Cardiac septum (tissue), 1 donor: Measurements from ENCODE around the gene CHST6. TPM values are rescaled to one million over a fixed set of nuclear protein-coding genes. Genes with fewer than 3 reads are reported as not detected.
"Not testable (repeated sequence)": the region's sequence is repeated elsewhere in the genome, so short reads cannot be mapped to it uniquely, and the experiment has no call there.

ENCODE experiments used
- DNase-seq: peaks from one replicate; pipeline ENCODE4 v3.0.0-alpha.2; 2020; ENCODE audit warnings: low spot score
- intact Hi-C: fragments of 100-400 bp; cut with DNase I; formaldehyde crosslinking; loops from one replicate; pipeline ENCODE4 v1.14.0; 2022
- long read RNA-seq: library from polyadenylated mRNA; unstranded; transcript quantifications from one replicate; pipeline ENCODE4 v2.0.0, GENCODE V29; 2021
- total RNA-seq: library from RNA; stranded (reverse); fragmentation: NEBNext Ultra II Directional; extraction: Animal tissue kit (Norgen Biotek cat#: 25700); gene quantifications from one replicate; pipeline ENCODE4 v1.2.1, GENCODE V29; 2021
- donor health status: DM: no; HTN: no; CAD: no.

CHST6 gene
- 4.5 TPM for total RNA-seq
- long read RNA-seq, full-length matches to known transcripts, result 1 of 2 reads
- long read RNA-seq, partial matches to known transcripts, result 0 of 2 reads
- long read RNA-seq, other reads (novel, unspliced or antisense), result 1 of 2 reads

DNA sequence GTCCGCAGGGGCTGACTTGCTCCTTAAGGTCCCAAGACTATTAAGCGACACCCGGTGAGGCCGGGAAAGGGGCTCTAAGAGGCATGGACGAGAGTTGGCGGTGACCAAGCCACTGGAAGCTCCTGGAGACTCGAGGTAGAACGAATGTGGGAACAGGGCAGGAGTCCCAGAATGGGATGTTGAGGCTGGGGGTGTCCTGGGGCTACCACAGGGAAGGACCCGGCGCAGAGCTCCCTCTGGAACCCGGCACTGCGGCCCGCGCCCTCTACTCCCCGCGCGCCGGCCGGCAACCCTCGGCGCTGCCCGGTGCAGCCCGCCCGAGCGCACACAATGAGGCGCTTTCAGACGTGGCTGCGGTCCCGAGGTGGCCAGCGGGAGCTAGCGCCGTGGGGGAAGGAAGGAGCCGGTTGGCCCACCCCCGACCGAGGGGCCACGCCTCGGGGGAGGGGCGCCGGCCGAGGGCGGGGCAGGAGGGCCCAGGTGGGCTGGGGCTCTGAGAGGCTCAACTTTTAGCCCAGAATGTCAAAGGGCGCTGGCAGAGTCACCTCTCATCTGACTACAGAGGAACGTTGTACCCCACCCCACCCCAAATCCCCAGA, at the start of gene CHST6:
CHST6 (minus strand) TSS at position 366 of the 599 bp plus-strand sequence. CDS start 15,613 bp downstream, outside the sequence.
- DNase-seq, result no peak
- intact Hi-C loops, result no loop called here

DNA sequence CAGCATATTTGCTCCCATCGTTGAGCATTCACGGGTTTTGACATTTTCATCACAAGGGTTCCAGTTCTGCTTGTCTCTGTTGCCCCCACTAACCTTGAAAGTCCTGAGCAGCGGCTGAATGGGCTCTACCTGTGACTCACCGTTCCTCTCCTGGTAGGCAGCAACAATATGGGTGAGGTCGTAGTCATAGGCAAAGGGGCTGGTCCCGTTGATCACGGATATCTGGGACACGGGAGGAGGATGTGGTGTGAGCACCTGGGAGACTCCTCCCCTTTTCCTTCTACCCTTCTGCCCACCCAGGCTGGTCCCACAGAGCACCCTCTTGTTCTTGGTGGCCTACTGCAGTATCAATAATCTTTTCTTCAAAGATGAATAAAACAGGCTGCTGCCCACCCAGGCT, 47.2 kb upstream of the CHST6 start:
- DNase-seq, intact Hi-C loops: not testable (repeated sequence)

DNA sequence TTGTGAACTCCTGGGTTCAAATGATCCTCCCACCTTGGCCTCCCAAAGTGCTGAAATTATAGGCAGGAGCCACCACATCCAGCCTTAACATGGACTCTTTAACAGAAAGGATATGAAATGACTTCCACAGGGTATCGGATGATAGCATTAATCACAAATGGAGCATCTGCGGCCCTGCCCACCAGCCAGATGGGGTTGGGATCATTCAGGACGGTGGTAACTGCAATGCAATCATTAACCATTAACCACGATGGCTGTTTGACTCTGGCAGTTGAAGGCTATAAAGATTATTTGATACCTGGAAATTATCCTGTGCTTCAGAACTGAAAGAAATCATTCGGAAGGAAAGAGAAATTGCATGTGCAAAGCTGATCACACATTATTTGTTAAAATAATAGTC, 46.0 kb upstream of the CHST6 start:
- no peak for DNase-seq
- intact Hi-C loops, result no loop called here

DNA sequence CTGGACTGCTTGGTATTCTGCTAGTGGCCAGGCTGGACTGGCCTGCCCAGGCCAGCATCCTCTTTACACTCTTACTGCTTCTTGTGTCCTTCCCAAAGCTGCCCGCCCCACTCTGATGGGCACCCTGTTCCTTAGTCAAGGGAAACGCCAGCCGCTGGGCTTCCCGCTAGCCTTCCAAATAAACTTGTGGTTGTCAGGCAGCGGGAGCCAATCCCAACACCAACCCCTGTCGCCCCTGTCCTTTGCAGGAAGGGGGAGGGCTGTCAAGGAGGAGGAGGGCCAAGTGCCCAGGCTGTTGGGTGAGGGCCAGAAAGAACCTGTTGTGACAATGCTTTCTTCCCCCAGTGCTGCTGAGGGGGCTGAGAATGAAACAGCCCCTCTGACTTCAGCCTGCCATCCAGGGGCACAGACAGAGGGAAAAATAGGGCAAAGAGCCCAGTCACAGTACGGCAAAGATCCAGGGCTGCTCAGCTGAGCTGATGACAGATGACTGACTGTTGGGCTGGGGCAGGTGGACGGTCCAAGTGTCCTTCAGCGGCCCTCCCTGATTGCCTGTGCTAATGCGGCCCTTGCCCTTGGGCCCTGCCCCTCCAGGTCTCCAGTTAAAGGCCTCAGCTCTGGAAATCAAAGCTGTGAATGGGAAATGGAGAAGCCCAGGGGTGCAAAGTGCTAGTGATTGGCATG, 43.8 kb upstream of the CHST6 start:
- DNase-seq, result peak; percentile 75
- intact Hi-C loops, result not testable (repeated sequence)

DNA sequence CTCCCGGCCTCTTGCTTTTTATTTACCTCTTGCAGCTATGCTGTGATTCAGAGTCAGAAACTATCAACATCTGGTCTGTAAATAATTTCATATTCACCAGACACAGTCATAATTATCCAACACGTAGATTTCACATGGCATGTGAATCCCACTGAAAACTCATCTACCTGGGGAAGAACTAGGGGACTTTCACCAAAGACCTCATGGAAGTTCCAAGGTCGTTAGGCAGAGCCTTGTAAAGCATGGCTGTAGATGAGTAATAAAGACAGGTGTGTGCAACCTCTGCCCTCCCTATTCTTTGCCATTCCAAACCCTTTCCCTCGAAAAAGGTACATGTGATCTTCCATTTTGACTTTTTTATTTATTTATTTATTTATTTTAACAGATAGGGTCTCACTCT, 42.5 kb upstream of the CHST6 start:
- intact Hi-C loops, result no loop called here
- DNase-seq, result no peak

DNA sequence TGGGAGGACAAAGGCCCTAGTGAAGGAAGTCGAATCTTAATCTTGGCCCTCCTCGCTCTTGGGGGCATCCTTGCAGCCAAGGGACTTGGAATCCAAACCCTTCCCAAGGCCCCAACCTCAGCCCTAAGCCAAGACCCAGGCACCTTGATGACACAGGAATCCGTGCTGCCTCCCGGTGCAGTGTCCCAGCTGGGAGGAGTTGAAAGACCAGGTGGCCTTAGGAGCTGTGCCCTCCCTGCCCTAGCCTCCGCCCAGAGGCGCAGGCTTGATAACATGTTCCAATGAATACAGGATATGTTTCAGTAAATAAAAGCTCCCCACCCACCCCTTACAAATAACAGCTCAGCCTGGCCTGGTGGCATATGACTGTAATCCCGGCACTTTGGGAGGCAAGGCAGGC, 40.7 kb upstream of the CHST6 start, which contains the start of gene CHST5:
CHST5 (minus strand) TSS at position 208 of the 400 bp plus-strand sequence. CDS start 5,724 bp downstream, outside the sequence.
- intact Hi-C loops, result no loop called here
- DNase-seq, result no peak

DNA sequence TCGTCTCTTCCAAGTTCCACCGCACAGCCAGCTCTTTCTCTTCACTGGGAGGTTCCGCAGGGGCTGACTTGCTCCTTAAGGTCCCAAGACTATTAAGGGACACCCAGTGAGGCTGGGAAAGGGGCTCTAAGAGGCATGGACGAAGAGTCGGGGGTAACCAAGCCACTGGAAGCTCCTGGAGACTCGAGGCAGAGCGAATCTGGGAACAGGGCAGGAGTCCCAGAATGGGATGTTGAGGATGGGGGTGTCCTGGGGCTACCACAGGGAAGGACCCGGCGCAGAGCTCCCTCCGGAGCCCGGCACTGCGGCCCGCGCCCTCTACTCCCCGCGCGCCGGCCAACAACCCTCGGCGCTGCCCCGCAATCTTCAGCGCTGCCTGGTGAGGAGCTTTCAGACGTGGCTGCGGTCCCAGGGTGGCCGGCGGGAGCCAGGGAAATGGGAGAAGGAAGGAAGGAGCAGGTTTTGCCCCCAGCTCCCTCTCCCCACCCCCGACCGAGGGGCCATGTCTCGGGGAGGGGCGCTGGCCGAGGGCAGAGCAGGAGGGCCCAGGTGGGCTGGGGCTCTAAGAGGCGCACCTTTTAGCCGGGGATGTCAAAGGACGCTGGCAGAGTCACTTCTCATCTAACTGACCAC, 40.1 kb upstream of the CHST6 start:
- intact Hi-C loops, result no loop called here
- no peak for DNase-seq

DNA sequence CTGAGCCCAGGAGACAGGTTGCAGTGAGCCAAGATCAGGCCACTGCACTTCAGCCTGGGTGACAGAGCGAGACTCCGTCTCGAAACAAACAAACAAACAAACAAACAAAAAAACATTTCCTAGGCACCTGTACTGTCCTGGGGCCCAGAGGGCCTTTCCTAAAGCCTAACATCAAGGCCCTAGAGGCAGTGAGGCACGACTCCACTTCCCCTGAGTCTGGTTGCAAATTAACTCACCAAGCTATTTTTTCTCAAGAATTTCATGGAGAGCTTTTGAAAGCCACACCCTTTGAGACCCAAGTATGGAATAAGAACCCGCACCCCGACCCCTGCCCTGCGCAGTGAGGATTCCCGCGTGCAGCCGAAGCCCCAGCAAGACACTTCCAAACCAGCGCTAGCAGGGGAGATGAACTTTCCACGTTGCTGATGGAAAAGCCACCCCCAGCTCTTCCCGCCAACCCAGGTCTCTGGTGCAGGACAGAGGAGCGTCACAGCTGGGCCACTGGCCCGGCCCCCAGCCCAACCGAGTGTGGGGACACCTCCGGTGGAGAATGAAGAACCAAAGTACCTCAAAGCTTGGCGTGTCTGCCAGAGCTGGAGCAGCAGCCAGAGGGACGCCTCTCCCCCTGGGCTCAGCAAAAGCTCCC, 39.4 kb upstream of the CHST6 start:
- intact Hi-C loops, result no loop called here
- DNase-seq, result no peak

DNA sequence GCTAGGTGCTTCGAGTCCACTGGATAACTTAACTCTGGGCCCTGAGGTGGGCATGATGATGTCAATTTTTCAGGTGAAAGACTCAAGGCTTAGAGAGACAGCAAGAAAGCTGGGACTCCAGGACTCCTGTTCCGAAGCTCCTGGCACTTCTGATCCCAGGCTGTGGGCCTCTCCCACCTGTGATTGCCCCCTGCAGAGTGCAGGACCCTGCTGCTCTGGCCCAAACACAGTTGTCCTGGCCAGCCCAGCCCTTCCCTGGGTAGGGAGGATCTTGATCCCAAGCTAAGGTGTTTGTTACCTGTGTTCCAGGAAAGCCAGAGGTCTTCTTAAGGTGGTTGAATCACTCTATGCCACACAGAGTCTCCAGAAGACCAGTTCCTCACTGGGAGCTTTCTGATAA, 37.5 kb upstream of the CHST6 start:
- no peak for DNase-seq
- intact Hi-C loops, result no loop called here

DNA sequence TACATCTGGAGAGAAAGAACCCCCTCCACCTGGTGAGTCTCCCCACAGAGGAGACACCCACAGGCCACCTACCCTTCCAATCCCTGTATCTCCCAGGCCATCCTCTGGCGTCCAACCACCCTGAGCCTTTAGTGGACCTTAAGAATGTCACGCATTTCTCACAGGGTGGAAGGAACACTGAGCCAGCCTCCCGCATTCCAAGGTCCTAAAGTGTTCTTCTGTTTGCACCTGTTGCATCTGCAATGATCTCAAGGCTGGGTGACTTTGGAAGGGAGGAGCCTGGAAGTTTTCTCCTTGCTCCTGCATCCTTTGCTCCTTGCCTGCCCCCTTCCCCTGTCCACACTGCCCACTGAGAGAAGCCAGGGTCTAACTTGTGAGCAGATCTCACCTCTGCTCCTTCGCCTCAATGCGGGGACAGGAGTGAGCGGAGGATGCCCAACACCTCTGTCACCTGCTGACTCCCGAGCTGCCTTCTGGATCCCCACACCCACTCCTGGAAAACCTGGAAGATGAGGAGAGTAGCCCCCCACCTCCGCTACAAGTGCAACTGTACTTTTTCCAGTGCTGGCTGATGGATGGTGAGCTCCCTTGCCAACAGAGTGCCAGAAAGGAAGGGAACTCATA, 37.0 kb upstream of the CHST6 start:
- DNase-seq, result no peak
- intact Hi-C loops, result no loop called here

DNA sequence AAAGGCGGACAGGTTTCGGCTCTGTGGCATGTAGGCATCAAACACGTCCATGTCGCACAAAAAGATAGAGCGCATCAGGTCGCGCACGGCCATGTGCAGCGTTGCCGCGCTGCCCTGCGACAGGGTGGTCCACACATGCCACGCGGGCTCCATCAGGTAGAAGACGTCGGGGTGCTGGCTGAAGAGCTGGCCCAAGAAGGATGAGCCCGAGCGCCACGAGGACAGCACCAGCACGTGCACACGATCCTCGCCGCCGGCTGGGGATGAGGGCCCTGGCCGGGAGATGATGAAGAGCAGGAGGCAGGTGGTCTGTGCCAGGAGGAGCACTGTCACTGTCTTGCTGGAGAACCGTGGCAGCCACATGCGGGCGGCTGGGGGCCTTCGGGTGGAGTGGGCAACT, 34.7 kb upstream of the CHST6 start:
- no peak for DNase-seq
- intact Hi-C loops, result no loop called here

DNA sequence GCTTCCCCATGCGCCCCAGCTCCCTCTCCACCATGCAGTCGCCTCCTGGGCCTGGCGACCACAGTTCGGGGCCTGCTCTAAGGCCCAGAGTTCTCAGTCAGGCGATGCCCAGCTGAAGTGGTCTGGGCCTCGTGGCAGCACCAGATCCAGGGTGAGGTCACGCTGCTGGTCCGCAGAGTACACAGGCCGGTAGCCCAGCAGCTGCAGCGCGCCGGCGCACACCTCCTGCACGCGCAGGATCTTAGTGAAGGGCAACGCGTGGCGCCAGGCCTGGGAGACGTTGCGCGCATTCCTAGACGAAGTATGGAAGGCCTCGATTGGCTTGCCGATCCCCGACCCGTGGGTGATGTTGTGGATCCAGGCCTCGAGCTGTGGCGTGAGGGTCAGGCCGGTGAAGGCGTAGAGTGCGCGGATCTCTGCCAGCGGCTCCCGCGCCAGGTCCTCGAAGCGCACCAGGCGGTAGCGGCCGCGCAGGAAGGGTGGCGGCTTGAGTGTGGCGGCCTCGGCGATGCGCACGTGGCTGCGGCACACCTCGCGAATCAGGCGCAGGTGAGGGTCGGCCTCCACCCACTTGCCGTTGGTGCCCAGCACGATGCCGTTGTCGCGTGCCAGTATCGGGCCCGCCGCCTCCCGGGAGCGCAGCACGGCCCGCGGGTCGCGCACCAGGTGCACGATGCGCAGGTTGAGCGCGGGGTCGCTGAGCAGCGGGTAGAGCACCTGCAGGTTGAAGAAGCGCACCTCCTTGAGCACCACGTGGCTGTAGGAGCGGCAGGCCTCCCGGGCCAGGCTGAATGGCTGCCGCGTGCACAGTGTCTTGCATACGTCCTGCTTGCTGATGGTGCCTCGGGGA, 34.0 kb upstream of the CHST6 start:
- intact Hi-C loops, result no loop called here

DNA sequence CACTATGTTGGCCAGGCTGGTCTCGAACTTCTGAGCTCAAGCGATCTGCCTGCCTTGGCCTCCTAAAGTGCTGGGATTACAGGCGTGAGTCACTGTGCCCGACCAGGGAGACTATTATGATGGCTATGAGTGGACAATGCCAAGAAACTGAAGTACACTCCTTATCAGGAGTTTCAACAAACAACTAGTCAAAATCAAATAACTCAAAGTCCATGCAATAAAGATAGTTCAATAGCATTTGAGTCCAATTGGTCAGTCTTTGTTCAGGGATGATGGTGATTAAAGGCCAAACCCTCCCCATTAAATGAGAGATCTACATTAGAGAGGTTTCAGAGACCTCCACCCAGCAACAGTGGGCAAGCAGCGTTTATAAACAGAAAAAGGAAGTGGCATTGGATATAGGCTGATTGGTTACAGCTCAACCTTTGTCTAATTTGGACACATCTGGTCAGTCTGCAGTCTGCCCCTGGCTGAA, 32.6 kb upstream of the CHST6 start:
- DNase-seq, result no peak
- intact Hi-C loops, result no loop called here

More for the DNA sequence above, 34.0 kb upstream of the CHST6 start:
- DNase-seq, result no peak

DNA sequence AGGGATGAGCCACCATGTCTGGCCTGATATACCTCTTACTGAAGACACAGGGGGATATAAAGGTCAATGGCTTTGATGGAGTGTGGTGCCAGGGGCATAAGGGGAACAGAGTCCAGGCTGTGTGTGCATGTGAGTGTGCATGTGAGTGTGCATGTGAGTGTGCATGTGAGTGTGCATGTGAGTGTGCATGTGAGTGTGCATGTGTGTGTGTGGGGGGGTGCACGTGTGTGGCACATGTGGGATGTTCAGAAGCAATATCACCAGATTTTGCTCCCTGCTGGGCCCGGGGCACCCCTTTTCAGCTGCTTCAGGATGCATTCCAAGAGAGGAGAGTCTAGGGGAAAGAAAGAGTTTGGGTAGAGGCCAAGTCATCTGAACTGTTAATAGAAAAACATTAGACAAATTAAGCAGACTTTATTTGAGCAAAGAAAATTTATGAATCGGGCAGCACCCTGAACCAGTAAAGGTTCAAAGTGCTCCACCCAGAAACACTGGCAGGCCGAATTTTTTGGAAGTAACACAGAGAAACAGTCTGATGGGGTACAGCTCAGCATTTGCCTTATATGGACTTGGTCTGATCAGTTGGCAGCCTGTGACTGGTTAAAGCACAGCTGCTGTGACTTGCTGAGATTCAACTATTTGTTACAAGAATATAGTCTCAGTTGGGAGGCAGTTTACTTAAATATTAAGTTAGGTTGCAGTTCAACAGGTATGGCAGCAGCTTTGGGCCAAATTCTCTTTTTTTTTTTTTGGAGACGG, 31.0 kb upstream of the CHST6 start:
- no peak for DNase-seq
- intact Hi-C loops, result no loop called here

DNA sequence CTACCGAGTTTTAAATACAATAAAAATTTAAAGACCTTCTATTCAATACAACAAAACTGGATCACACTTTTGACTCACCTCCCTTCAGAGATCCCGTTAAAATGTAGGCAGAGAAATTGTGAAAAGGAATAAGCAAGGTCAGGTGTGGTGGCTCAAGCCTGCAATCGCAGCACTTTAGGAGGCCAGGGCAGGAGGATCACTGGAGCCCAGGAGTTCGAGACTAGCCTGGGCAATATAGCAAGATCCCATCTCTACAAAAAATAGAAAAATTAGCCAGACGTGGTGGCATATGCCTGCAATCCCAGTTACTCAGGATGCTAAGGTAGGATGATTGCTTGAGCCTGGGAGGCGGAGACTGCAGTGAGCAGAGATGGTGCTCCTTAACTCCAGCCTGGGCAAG, 23.9 kb upstream of the CHST6 start:
- intact Hi-C loops, result loop anchor here (5.0 kb wide), 2 partner anchors 48 to 103 kb away; partner anchors contain the start of genes ADAT1 and GABARAPL2
- no peak for DNase-seq

DNA sequence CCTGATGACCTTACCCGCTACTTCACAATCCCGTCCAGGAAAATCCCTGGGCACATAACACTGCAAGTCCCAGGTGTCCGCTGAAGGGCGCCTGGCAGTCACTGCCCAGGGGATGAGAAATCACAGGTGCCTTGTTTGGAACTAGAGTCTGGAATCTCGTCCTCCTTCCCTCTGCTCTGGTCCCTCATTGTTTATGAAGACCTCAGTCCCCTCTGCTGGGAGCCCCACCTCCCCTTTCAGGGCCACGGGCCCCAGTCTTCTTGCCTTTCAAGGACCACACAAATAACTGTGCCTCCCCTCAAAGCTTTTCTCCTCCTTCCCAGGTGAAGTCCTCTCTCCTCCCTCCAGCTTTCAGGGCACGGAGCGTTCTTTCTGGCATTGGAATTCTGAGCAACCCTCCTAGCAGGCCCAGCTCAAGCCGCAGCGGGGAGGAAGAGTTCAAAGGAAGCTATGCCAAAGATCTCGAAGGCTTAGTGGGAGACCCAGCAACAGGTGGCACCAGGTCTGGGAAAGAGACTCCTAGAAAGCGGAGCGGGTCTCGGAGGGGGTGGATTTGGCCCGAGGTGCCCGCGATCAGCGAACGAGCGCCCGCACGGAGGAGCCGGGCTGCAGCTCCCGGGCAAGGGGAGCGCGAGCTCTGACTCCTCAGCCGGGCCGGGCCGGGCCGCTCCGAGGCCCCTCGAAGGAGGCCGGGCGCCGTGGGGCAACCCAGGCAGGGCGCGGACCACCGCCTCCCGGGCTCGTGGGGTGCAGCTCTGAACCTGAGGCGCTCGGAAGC, 21.1 kb upstream of the CHST6 start:
- intact Hi-C loops, result loop anchor here (5.0 kb wide), 2 partner anchors 51 to 106 kb away; partner anchors contain the start of genes ADAT1 and GABARAPL2
- peak; percentile 79 for DNase-seq

DNA sequence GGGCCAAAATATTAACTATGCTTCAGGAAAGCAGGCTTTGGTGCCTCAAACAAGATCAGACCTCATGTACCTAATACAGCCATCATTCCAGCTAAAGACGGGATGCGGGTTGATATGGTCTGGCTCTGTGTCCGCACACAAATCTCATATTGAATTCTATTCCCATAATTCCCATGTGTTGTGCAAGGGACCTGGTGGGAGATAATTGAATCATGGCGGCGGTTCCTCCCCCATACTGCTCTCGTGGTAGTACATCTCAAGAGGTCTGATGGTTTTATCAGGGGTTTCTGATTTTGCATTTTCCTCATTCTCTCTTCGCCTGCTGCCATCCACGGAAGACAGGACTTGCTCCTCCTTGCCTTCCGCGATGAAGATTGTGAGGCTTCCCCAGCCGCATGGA, 19.1 kb upstream of the CHST6 start:
- no peak for DNase-seq
- intact Hi-C loops, result no loop called here
